HEK293 (cell line): Measurements from ENCODE around the gene NCKAP5.

Experiments
- CTCF ChIA-PET: fragments of 350-600 bp; formaldehyde crosslinking; extraction: SDS; loops from one replicate; lab custom pipeline; 2021; ENCODE audit warnings: antibody characterized with exemption; lab: Yijun Ruan, JAX
- POLR2A ChIA-PET: fragments of 300-600 bp; formaldehyde crosslinking; extraction: SDS; loops from one replicate; lab custom pipeline; 2020; ENCODE audit warnings: antibody characterized with exemption, inconsistent platforms; lab: Yijun Ruan, JAX
- H3K27ac ChIP-seq: fragments of 200-500 bp; sonication (Bioruptor generic); 2 replicates; pipeline ENCODE4 v1.5.1; 2014; ENCODE audit warnings: low read depth, low read length, control low read depth, inconsistent platforms; ENCODE audit errors: extremely low read depth
- H3K36me3 ChIP-seq, 2 experiments: fragments of 200-500 bp in 1 of 2; sonication (Bioruptor generic) in 1 of 2; 1 replicate in 1 of 2; 2 replicates in 1 of 2; pipeline ENCODE4 v1.5.1; 2014 to 2017; ENCODE audit warnings: inconsistent platforms in 2 of 2, low read length in 2 of 2; ENCODE audit not compliant: control insufficient read depth in 2 of 2, insufficient read depth in 1 of 2
- H3K4me1 ChIP-seq: fragments of 200-500 bp; sonication (Bioruptor generic); 2 replicates; pipeline ENCODE4 v1.5.1; 2014; ENCODE audit warnings: mild to moderate bottlenecking, low read length, inconsistent platforms; ENCODE audit not compliant: control insufficient read depth, insufficient read depth
- H3K4me3 ChIP-seq: 2 replicates; pipeline ENCODE4 v1.5.1; 2011; ENCODE audit warnings: low read depth, mild to moderate bottlenecking, control low read depth, low read length, moderate library complexity
- H3K9me3 ChIP-seq: fragments of 200-500 bp; sonication (Bioruptor generic); 2 replicates; pipeline ENCODE4 v1.5.1; 2014; ENCODE audit warnings: low read depth, low read length, inconsistent platforms; ENCODE audit not compliant: control insufficient read depth, insufficient read depth
- BCL11A ChIP-seq: fragments of 450-650 bp; formaldehyde crosslinking; IDR thresholded peaks from 2 replicates; pipeline ENCODE4 v1.5.1; 2016; ENCODE audit warnings: low read depth, missing biosample characterization, missing genetic modification characterization
- GLIS1 ChIP-seq: fragments of 450-650 bp; formaldehyde crosslinking; IDR thresholded peaks from 2 replicates; pipeline ENCODE4 v1.5.1; 2016; ENCODE audit warnings: missing biosample characterization, missing genetic modification characterization
- KLF1 ChIP-seq: fragments of 450-650 bp; formaldehyde crosslinking; IDR thresholded peaks from 2 replicates; pipeline ENCODE4 v1.5.1; 2016; ENCODE audit warnings: missing biosample characterization, missing genetic modification characterization
- TRIM28 ChIP-seq: IDR thresholded peaks from 2 replicates; pipeline ENCODE4 v1.6.1; 2011; ENCODE audit warnings: low read length, control low read depth, borderline replicate concordance
- ZBTB20 ChIP-seq: fragments of 450-650 bp; formaldehyde crosslinking; IDR thresholded peaks from 2 replicates; pipeline ENCODE4 v1.5.1; 2016; ENCODE audit warnings: missing biosample characterization, missing genetic modification characterization
- ZNF266 ChIP-seq: fragments of 450-650 bp; formaldehyde crosslinking; IDR thresholded peaks from 2 replicates; pipeline ENCODE4 v1.5.1; 2016; ENCODE audit warnings: missing biosample characterization, missing genetic modification characterization, low read depth
- ZNF341 ChIP-seq: fragments of 450-650 bp; formaldehyde crosslinking; IDR thresholded peaks from 2 replicates; pipeline ENCODE4; 2016; ENCODE audit warnings: low read depth, missing biosample characterization, missing genetic modification characterization
- ZNF391 ChIP-seq: fragments of 450-650 bp; formaldehyde crosslinking; IDR thresholded peaks from 2 replicates; pipeline ENCODE4 v1.5.1; 2016; ENCODE audit warnings: low read depth, missing biosample characterization, missing genetic modification characterization, borderline replicate concordance
- ZNF433 ChIP-seq: fragments of 450-650 bp; formaldehyde crosslinking; IDR thresholded peaks from 2 replicates; pipeline ENCODE4 v1.5.1; 2016; ENCODE audit warnings: missing biosample characterization, missing genetic modification characterization, low read depth
- ZNF555 ChIP-seq: fragments of 450-650 bp; formaldehyde crosslinking; conservative IDR thresholded peaks from 2 replicates; pipeline ENCODE4 v1.5.1; 2017; ENCODE audit warnings: missing biosample characterization, mild to moderate bottlenecking, missing genetic modification characterization, inconsistent platforms
- ZNF660 ChIP-seq: fragments of 450-650 bp; IDR thresholded peaks from 2 replicates; pipeline ENCODE4 v1.5.1; 2018; ENCODE audit warnings: missing biosample characterization, mild to moderate bottlenecking, missing genetic modification characterization
- ZNF664 ChIP-seq: fragments of 450-650 bp; formaldehyde crosslinking; IDR thresholded peaks from 2 replicates; pipeline ENCODE4 v1.5.1; 2016; ENCODE audit warnings: missing biosample characterization, missing genetic modification characterization
- ZNF843 ChIP-seq: fragments of 450-650 bp; formaldehyde crosslinking; IDR thresholded peaks from 2 replicates; pipeline ENCODE4 v1.5.1; 2016; ENCODE audit warnings: missing biosample characterization, missing genetic modification characterization
- ZSCAN16 ChIP-seq: fragments of 450-650 bp; formaldehyde crosslinking; IDR thresholded peaks from 2 replicates; pipeline ENCODE4 v1.5.1; 2016; ENCODE audit warnings: missing biosample characterization, missing genetic modification characterization
- TF ChIP-seq, protein P1 (sequence below): fragments of 450-650 bp; formaldehyde crosslinking; IDR thresholded peaks from 2 replicates; pipeline ENCODE4 v1.5.1; 2016; ENCODE audit warnings: missing biosample characterization, missing genetic modification characterization
- TF ChIP-seq, protein P2 (sequence below): fragments of 450-650 bp; formaldehyde crosslinking; IDR thresholded peaks from 2 replicates; pipeline ENCODE4 v1.5.1; 2016; ENCODE audit warnings: missing biosample characterization, missing genetic modification characterization

The NCKAP5 gene

DNA sequence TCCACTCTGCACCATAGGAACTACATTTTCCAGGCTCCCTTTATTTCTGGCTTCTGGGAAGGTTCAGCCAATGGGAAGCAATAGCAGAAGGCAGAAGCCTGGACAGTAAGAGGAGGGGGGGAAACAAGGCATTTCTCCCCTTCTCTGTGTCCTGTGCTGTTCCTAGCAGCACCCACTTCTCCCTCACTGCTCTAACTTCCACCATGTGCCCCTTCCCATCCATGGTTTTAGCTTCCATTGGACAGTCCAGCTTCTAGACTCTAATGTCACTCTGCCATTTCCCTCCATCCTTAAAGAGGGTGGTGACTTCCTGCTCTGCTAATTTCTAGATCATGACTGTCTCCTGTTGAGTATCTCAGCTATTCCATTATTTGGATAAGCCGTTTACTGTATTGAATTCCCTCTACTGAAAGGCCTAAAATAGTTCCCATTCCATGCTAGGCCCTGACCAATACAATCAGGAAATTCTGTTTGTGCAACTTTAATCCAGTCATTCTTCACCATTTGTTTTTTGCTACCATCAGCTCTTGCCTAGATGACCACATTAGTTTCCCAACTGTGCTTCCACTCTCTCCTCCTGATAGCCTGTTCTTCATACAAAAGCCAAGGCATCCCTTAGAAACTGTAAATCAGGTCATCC is 877.5 kb downstream of the NCKAP5 start:
- H3K4me3 ChIP-seq: no peak overlapping the region
- TF ChIP-seq ZNF664 (tag by site-specific recombination) (no peak), TRIM28 (no peak)
- TF ChIP-seq, protein P1, sequence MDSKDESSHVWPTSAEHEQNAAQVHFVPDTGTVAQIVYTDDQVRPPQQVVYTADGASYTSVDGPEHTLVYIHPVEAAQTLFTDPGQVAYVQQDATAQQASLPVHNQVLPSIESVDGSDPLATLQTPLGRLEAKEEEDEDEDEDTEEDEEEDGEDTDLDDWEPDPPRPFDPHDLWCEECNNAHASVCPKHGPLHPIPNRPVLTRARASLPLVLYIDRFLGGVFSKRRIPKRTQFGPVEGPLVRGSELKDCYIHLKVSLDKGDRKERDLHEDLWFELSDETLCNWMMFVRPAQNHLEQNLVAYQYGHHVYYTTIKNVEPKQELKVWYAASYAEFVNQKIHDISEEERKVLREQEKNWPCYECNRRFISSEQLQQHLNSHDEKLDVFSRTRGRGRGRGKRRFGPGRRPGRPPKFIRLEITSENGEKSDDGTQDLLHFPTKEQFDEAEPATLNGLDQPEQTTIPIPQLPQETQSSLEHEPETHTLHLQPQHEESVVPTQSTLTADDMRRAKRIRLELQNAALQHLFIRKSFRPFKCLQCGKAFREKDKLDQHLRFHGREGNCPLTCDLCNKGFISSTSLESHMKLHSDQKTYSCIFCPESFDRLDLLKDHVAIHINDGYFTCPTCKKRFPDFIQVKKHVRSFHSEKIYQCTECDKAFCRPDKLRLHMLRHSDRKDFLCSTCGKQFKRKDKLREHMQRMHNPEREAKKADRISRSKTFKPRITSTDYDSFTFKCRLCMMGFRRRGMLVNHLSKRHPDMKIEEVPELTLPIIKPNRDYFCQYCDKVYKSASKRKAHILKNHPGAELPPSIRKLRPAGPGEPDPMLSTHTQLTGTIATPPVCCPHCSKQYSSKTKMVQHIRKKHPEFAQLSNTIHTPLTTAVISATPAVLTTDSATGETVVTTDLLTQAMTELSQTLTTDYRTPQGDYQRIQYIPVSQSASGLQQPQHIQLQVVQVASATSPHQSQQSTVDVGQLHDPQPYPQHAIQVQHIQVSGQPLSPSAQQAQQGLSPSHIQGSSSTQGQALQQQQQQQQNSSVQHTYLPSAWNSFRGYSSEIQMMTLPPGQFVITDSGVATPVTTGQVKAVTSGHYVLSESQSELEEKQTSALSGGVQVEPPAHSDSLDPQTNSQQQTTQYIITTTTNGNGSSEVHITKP: peak; percentile 70
- CTCF ChIA-PET: no interaction called here
- H3K27ac ChIP-seq: no peak overlapping the region
- H3K36me3 ChIP-seq: no peaks in the 10 kb centered on the region
- H3K9me3 ChIP-seq: no peaks in the 10 kb centered on the region
- POLR2A ChIA-PET: no interaction called here
- no peaks in the 10 kb centered on the region for H3K4me1 ChIP-seq

DNA sequence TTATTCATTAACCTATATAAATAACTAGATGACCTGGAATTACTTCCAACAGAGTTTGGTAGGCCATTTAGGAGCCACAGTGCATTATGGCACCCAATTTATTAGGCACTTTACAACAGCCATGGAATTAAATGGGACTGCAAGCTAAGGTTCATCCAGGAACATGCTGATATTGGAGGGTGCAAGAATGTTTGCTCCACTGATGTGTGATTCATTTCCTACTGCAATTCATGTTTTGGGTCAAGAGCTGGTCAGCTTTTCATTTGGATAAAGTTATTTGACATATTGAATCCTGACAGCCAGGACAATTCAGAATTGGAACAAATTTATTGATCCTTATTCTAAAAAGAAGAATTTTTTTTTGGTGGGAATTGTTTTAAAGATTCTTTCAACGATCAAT is 886.5 kb downstream of the NCKAP5 start:
- ChIA-PET POLR2A (no interaction called here), CTCF (interaction anchor here (0.9 kb wide), 1 partner anchor 11 kb away, joined by 4 read pairs; no protein-coding TSS in a partner anchor)
- no peaks in the 10 kb centered on the region for H3K9me3 ChIP-seq
- H3K36me3 ChIP-seq: no peaks in the 10 kb centered on the region
- no peak overlapping the region for H3K4me3 ChIP-seq
- H3K4me1 ChIP-seq: no peaks in the 10 kb centered on the region
- no peak overlapping the region for H3K27ac ChIP-seq
- TF ChIP-seq GLIS1 (tag by site-specific recombination): no peak
- TF ChIP-seq ZNF843: no peak
- TF ChIP-seq KLF1 (tag by site-specific recombination): no peak
- TF ChIP-seq ZNF555 (tag by site-specific recombination): no peak
- TF ChIP-seq, protein P1: no peak
- TF ChIP-seq ZSCAN16 (tag by site-specific recombination): no peak
- no peak for TF ChIP-seq BCL11A (tag by site-specific recombination)
- TF ChIP-seq ZNF341 (tag by site-specific recombination): no peak
- TF ChIP-seq ZBTB20 (tag by site-specific recombination): no peak
- TF ChIP-seq ZNF660: no peak
- no peak for TF ChIP-seq ZNF266 (tag by site-specific recombination)
- TF ChIP-seq ZNF391 (tag by site-specific recombination): no peak
- no peak for TF ChIP-seq ZNF433
- TF ChIP-seq, protein P2, sequence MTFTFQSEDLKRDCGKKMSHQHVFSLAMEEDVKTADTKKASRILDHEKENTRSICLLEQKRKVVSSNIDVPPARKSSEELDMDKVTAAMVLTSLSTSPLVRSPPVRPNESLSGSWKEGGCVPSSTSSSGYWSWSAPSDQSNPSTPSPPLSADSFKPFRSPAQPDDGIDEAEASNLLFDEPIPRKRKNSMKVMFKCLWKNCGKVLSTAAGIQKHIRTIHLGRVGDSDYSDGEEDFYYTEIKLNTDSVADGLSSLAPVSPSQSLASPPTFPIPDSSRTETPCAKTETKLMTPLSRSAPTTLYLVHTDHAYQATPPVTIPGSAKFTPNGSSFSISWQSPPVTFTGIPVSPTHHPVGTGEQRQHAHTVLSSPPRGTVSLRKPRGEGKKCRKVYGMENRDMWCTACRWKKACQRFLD (tag by site-specific recombination): no peak
